Stimulated activated CD4-positive, alpha-beta T cell treated with anti-CD3 and anti-CD28 coated beads, TNF-alpha, amount 100 ng/mL, for 24 hours (primary cell): ENCODE data around the gene MUC5B.
A peak's percentile ranks its signal among the peaks of the same experiment; 100 is the strongest.

Experiments
- DNase-seq, 3 experiments: peaks; one replicate each; pipeline ENCODE4 v3.0.0-alpha.2; 2020; ENCODE audit warnings: low read depth in 3 of 3

Gene MUC5B

GRCh38 chr11:1192741-1193325 lies 30.0 kb upstream of the MUC5B start:
- DNase-seq: no peak

- no peak for DNase-seq
Observed at GRCh38 chr11:1193326-1194230, 29.3 kb upstream of the MUC5B start.

DNA sequence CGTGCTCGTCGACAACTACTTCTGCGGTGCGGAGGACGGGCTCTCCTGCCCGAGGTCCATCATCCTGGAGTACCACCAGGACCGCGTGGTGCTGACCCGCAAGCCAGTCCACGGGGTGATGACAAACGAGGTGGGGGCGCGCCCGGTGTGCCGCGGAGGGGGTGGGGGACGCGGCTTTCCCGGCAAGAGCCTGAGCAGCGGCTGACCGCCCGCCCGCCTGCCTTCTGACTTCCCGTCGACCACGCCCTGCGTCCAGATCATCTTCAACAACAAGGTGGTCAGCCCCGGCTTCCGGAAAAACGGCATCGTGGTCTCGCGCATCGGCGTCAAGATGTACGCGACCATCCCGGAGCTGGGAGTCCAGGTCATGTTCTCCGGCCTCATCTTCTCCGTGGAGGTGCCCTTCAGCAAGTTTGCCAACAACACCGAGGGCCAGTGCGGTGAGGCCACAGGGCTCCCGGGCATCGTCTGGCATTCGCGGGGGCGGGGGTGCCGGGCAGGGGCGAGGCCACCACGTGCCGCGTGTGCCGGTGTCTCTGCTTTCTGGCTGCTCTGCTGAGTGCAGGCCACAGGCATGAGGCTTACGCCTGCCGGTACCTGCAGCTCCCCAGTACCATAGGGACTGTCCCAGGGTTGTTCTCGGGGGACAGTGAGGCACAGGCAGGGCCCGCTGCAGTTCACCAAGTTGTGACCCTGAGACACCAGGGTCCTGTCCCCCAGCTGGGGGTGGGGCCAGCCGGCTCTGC lies 28.5 kb upstream of the MUC5B start:
- no peak for DNase-seq

DNA sequence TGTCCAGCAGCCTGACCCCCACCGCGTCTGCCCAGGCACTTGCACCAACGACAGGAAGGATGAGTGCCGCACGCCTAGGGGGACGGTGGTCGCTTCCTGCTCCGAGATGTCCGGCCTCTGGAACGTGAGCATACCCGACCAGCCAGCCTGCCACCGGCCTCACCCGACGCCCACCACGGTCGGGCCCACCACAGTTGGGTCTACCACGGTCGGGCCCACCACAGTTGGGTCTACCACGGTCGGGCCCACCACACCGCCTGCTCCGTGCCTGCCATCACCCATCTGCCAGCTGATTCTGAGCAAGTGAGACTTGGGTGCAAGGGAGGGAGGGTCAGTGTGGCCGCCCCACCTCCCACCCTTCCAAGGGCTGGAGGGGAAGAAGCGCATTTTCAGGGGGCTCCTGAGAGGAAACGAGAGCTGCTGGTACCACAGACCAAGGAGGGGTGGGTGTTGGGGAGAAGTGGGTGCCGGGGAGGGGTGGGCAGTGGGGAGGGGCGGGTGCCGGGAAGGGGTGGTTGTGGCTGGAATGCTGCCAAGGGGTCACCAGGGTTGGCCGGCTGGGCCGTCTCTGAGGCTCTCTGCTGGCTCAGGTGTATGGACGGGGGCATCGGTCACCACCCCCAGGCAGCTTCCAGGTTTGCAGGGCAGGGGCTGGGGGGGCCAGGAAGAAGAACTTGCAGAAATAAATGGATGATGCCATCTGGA lies 27.7 kb upstream of the MUC5B start:
- no peak for DNase-seq

GRCh38 chr11:1195682-1196515 lies 27.0 kb upstream of the MUC5B start:
- DNase-seq: no peak

DNA sequence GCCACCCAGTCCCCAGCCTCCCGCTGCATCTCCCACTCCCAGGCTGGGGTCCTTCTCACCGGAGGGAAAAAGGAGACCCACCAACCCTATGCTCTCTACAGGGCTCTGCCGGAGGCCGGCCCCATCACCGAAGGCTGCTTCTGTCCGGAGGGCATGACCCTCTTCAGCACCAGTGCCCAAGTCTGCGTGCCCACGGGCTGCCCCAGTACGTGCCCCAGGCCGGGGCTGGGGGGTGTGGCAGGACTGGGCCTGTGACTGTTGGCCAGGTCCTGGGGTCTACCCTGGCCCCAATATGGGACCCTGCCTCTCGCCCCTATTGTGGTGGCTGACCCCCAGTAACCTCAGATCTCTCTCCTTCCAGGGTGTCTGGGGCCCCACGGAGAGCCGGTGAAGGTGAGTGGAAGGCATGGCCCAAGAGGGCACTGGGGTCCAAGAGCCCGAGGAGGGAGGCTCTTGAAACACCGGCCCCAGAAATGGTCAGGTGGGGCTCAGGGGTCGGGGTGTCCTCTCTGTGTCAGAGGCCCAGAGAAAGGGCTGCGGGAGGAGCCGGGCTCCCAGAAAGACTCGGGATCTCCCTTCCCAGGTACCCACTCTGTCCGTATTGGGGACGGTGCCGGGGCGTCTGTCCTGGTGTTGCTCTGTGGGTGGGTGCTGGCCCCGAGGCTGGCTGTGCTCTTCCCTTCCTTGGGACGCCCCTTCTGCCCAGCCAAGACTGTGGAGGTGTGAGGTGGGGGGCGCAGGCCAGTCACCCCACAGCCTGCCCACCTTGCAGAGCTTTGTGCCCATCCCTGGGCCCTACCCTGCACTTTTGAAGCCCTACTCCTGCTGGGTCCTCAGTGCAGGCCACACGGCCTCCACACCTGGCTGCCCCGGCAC lies 26.1 kb upstream of the MUC5B start:
- no peak for DNase-seq

DNA sequence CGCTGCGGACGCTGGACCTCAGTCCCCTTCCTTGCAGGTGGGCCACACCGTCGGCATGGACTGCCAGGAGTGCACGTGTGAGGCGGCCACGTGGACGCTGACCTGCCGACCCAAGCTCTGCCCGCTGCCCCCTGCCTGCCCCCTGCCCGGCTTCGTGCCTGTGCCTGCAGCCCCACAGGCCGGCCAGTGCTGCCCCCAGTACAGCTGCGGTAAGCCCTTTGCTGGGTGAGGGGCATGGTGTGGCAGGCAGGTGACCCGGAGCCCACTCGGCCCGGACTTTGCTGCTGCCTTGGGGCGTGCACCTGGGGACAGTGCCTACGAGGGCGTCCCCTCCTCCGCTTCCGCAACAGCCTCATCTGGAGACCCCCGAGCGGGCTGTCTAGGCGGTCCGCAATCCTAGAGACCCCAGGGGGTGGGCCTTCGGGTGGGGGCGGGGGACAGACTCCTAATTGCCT lies 25.4 kb upstream of the MUC5B start:
- DNase-seq: no peak

DNA sequence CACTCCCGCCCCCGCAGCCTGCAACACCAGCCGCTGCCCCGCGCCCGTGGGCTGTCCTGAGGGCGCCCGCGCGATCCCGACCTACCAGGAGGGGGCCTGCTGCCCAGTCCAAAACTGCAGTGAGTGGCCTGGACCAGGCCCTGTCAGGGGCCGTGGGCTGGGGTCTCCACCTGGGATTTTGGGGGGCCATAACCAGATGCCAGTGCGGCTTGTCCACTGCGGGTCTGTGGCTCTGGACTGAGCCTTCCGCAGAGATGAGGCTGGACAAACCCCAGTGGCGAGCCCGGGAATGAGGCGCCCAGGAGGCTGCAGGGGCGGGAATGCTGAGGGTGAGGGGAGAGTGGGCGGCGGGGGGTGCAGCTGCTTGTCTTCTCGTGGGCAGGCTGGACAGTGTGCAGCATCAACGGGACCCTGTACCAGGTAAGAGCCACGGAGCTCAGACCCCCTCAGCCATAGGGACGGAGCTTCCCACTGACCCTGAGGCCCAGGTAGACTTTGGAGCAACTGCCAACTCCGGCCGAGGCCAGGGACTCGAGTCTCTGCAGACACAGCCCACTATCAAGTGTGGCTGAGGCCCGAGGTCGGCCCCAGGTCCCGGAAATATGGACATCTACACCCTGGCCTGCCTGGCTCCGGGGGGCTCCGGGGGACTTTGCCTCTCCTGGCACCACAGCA lies 24.8 kb upstream of the MUC5B start:
- DNase-seq: no peak

DNA sequence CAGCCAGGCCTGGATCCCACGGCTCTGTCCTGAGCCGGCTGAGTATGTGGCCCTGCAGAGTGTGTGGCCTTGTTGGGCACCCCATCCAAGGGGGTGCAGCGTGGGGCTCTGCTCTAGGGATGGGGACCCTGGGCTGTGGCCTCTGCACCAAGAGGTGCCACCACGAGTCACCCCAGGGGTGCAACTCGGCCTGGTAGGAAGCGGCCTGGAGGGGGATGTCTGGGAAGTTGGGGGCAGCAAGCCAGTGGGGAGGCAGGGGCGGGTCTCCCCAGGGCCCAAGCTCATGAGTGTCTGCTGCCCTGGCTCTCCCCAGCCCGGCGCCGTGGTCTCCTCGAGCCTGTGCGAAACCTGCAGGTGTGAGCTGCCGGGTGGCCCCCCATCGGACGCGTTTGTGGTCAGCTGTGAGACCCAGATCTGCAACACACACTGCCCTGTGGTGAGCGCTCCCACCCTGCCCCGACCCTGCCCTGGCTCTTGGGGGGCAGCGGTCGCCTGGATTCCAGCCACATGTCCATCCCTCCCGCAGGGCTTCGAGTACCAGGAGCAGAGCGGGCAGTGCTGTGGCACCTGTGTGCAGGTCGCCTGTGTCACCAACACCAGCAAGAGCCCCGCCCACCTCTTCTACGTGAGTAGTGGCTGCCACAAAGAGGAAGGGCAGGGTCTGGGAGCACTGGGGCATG lies 24.2 kb upstream of the MUC5B start:
- DNase-seq: no peak

DNA sequence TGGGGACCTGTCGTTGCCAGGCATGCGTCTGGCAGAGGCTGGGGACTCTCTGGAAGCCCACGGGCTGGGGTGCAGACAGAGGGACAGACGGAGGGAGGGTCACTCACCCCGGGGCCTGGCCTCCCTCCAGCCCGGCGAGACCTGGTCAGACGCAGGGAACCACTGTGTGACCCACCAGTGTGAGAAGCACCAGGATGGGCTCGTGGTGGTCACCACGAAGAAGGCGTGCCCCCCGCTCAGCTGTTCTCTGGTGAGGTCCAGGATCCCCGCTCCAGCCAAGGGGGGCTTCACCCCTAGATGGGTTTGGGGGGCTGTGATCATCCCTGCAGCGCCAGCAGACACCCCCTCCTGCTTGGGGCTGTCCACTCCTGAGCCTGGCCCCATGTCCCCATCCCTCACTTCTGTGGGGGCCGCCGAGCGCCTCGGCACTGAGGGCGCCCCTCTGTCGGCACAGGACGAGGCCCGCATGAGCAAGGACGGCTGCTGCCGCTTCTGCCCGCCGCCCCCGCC lies 23.6 kb upstream of the MUC5B start:
- DNase-seq: no peak

DNA sequence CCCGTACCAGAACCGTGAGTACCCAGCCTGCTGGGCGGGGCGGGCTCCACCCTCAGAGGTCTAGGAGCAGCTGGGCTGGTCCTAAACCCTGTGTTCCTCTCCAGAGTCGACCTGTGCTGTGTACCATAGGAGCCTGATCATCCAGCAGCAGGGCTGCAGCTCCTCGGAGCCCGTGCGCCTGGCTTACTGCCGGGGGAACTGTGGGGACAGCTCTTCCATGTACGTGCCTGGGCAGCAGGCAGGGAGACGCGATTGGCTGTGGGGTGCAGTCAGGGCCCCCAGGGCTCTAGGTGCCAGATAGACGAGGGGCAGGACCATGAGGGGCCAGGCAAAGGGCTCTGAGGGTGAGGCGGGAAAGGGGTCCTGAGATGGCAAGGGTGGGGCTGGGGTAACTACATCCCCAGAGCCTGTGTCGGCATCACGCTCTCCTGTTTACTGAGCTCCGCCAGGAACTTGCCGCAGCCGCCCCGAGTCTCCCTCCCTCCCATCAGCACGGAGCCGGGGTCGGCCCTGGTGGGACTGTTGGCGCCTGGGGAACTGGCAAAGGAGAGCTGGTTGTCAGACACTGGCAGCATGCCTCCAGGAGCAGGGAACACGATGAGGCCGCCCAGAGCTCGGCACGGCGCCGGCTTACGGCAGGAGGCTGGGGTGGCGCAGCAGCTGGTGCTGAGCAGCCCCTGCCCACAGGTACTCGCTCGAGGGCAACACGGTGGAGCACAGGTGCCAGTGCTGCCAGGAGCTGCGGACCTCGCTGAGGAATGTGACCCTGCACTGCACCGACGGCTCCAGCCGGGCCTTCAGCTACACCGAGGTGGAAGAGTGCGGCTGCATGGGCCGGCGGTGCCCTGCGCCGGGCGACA lies 22.9 kb upstream of the MUC5B start:
- DNase-seq: no peak

DNA sequence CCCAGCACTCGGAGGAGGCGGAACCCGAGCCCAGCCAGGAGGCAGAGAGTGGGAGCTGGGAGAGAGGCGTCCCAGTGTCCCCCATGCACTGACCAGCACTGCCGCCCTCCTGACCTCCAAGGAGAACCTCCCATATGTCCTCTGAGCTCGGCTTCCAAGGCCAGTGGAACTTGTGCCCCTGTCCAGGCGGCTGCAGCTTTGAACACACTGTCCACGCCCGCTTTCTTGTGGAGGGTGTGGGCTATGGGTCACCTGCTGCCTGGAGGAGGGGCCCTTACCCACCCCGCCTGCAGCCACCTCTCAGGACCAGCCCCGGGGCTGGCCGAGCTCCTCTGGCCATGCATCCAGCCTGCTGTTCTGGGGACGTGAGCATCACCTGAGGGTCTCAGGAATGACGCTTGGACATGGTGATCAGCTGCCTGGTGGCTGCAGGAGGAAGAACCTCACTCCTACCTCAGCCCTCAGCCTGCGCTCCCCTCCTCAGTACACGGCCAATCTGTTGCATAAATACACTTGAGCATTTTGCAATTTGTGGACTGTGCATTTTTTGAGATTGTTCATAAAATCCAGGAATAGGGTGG lies 22.2 kb upstream of the MUC5B start:
- DNase-seq: no peak

- DNase-seq: no peak
Observed at GRCh38 chr11:1201395-1202153, 21.3 kb upstream of the MUC5B start.

DNA sequence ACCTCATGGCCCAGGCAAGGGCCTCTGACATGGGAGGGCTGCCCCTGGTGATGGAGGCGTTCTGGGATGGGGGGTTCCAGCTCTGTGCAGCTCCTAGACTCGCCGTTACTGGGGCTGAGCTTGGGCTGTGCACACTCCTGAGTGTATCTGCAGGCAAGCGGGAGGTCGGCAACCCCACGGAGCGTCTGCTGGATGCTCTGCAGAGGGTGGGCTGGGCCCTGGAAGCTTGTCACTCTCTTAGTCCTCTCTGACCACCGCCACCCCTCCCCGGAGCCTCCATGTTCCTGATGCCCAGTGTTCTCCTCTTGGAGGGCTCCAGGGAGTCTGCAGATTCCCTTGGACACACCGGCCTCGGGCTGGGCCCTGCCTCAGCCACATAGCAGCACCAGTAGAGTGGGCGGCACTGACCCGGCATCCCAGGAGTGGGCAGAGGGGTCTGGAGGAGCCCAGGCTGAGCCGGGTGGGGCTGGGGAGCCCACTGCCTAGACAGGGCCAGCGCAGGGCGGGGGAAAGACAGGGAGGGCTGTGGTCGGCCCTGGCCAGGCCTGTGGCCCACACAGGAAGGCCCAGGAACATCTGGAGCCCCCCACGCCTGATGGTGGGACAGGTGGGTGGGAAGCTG lies 20.6 kb upstream of the MUC5B start:
- DNase-seq: no peak

DNA sequence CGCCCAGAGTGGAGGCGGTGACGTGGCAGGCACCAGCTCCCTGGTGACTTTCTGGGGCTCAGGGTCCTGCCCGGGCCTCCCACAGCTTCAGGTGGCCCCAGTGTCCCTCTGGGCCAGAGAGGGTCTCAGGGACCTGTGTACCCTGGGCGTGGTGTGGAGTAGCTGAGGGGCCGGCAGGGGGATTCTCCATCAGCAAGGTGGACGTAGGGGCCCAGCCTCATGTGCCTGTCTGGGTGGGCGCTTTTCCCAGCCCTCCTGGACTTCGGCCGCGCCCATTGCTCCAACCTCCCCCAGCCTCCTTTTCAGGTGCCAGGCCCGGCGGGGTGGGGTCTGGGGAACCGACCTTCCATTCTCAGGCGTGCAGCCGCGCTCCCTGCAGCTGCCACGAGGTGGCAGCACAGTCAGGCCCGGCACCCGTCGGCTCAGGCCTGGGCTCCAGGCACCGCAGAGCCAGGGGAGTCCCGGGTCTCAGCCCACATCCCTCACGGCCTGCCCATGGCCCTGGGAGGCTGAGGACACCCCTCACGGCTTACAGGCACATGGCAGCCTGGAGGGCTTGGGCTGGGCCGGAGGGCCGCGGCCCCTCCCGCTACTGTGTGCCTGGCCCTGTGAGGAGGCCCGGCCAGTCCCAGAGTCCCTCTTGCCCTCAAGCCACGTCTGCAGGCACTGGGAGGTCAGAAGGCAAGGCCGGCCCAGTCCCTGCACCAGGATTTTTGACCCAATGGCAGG lies 19.9 kb upstream of the MUC5B start:
- DNase-seq: peak; percentile 42 to 60 (median 48)
